ENCODE results near the gene UBC. TPM values are rescaled to one million over a fixed set of nuclear protein-coding genes. Genes with fewer than 3 reads are reported as not detected.
A peak's percentile ranks its signal among the peaks of the same experiment; 100 is the strongest.

The UBC gene
- total and polyA plus RNA-seq, 2 donors (not counting 1 experiment from before 2014, with no cell fraction given) = 2,019 to 2,362 TPM

GRCh38 chr12:124930586-124930985 lies 16.1 kb upstream of the UBC start:
- Histone ChIP-seq H3K27ac (ENCODE audit: insufficient read depth, low read length) (no peak overlapping the region), H3K4me3 (replicated peaks in 1 of 4; ENCODE audit: control extremely low read depth in 1 of 4, insufficient read depth in 1 of 4, low read depth in 3 of 4, low read length in 4 of 4) (no peak overlapping the region), H3K4me1 (ENCODE audit: control insufficient read depth, extremely low read depth, insufficient read depth, low read length) (peaks cover 4% of the 10 kb centered on the region), H4K20me1 (ENCODE audit: control insufficient read depth, extremely low read depth, insufficient read depth, low read length) (no peaks in the 10 kb centered on the region), H3K27me3 (ENCODE audit: control insufficient read depth, insufficient read depth, low read length) (no peaks in the 10 kb centered on the region), H3K9me3 (ENCODE audit: control insufficient read depth, insufficient read depth, low read depth, low read length) (no peaks in the 10 kb centered on the region), H3K9ac (ENCODE audit: insufficient read depth, low read length) (no peak overlapping the region), H2AFZ (ENCODE audit: low read length) (no peak overlapping the region), H3K4me2 (ENCODE audit: extremely low read depth, insufficient read depth, low read length) (no peak overlapping the region), H3K36me3 (ENCODE audit: control insufficient read depth, insufficient read depth, low read length) (no peaks in the 10 kb centered on the region), H3K79me2 (ENCODE audit: control insufficient read depth, insufficient read depth, low read length) (no peaks in the 10 kb centered on the region)
- TF ChIP-seq CTCF (conservative IDR thresholded peaks at IDR 0.05 in 1 of 2, IDR thresholded peaks at IDR 0.05 in 1 of 2; ENCODE audit: low read depth in 1 of 2, low read length in 2 of 2) (no peak), EZH2 (IDR thresholded peaks at IDR 0.05; ENCODE audit: low read length, missing control alignments) (no peak)
- no peak for DNase-seq (ENCODE audit: low read depth in 2 of 2)

- H3K4me2 ChIP-seq (ENCODE audit: extremely low read depth, insufficient read depth, low read length) = no peak overlapping the region
- H3K27ac ChIP-seq (ENCODE audit: insufficient read depth, low read length) = no peak overlapping the region
- H3K4me1 ChIP-seq (ENCODE audit: control insufficient read depth, extremely low read depth, insufficient read depth, low read length) = peaks cover 4% of the 10 kb centered on the region
- H3K9ac ChIP-seq (ENCODE audit: insufficient read depth, low read length) = no peak overlapping the region
- H3K4me3 ChIP-seq (replicated peaks in 1 of 4; ENCODE audit: control extremely low read depth in 1 of 4, insufficient read depth in 1 of 4, low read depth in 3 of 4, low read length in 4 of 4) = no peak overlapping the region
- H2AFZ ChIP-seq (ENCODE audit: low read length) = no peak overlapping the region
- no peaks in the 10 kb centered on the region for H3K27me3 ChIP-seq (ENCODE audit: control insufficient read depth, insufficient read depth, low read length)
- no peaks in the 10 kb centered on the region for H3K79me2 ChIP-seq (ENCODE audit: control insufficient read depth, insufficient read depth, low read length)
- no peaks in the 10 kb centered on the region for H3K9me3 ChIP-seq (ENCODE audit: control insufficient read depth, insufficient read depth, low read depth, low read length)
- DNase-seq (ENCODE audit: low read depth in 2 of 2) = no peak
- no peak for TF ChIP-seq EZH2 (IDR thresholded peaks at IDR 0.05; ENCODE audit: low read length, missing control alignments)
- no peak for TF ChIP-seq CTCF (conservative IDR thresholded peaks at IDR 0.05 in 1 of 2, IDR thresholded peaks at IDR 0.05 in 1 of 2; ENCODE audit: low read depth in 1 of 2, low read length in 2 of 2)
- no peaks in the 10 kb centered on the region for H3K36me3 ChIP-seq (ENCODE audit: control insufficient read depth, insufficient read depth, low read length)
- no peaks in the 10 kb centered on the region for H4K20me1 ChIP-seq (ENCODE audit: control insufficient read depth, extremely low read depth, insufficient read depth, low read length)
These were observed 15.4 kb upstream of the UBC start for GRCh38 chr12:124929649-124930419.

- no peak for DNase-seq (ENCODE audit: low read depth in 2 of 2)
- TF ChIP-seq EZH2 (IDR thresholded peaks at IDR 0.05; ENCODE audit: low read length, missing control alignments) = no peak
- no peak for TF ChIP-seq CTCF (conservative IDR thresholded peaks at IDR 0.05 in 1 of 2, IDR thresholded peaks at IDR 0.05 in 1 of 2; ENCODE audit: low read depth in 1 of 2, low read length in 2 of 2)
- H3K27me3 ChIP-seq (ENCODE audit: control insufficient read depth, insufficient read depth, low read length) = no peaks in the 10 kb centered on the region
- no peaks in the 10 kb centered on the region for H3K79me2 ChIP-seq (ENCODE audit: control insufficient read depth, insufficient read depth, low read length)
- peaks cover 6% of the 10 kb centered on the region for H3K4me1 ChIP-seq (ENCODE audit: control insufficient read depth, extremely low read depth, insufficient read depth, low read length)
- no peaks in the 10 kb centered on the region for H4K20me1 ChIP-seq (ENCODE audit: control insufficient read depth, extremely low read depth, insufficient read depth, low read length)
- no peak overlapping the region for H2AFZ ChIP-seq (ENCODE audit: low read length)
- no peak overlapping the region for H3K4me2 ChIP-seq (ENCODE audit: extremely low read depth, insufficient read depth, low read length)
- no peak overlapping the region for H3K4me3 ChIP-seq (replicated peaks in 1 of 4; ENCODE audit: control extremely low read depth in 1 of 4, insufficient read depth in 1 of 4, low read depth in 3 of 4, low read length in 4 of 4)
- no peak overlapping the region for H3K9ac ChIP-seq (ENCODE audit: insufficient read depth, low read length)
- no peaks in the 10 kb centered on the region for H3K36me3 ChIP-seq (ENCODE audit: control insufficient read depth, insufficient read depth, low read length)
- no peaks in the 10 kb centered on the region for H3K9me3 ChIP-seq (ENCODE audit: control insufficient read depth, insufficient read depth, low read depth, low read length)
- peak overlapping the region; percentile 94 for H3K27ac ChIP-seq (ENCODE audit: insufficient read depth, low read length)
These were observed 14.6 kb upstream of the UBC start for GRCh38 chr12:124928912-124929530.
